GM12864 (cell line): ENCODE measurements around the gene PLEKHH3.

Experiments
- DNase-seq: peaks from one replicate; pipeline ENCODE4 v3.0.0-alpha.2; 2011; ENCODE audit warnings: low read depth
- H3K4me3 ChIP-seq: 2 replicates; pipeline ENCODE4 v1.5.1; 2011; ENCODE audit warnings: mild to moderate bottlenecking, low read depth, low read length, control low read depth
- TF ChIP-seq, protein P1 (sequence below): IDR thresholded peaks from 2 replicates; pipeline ENCODE4 v1.5.1; 2011; ENCODE audit warnings: low read depth, mild to moderate bottlenecking, moderate library complexity, low read length, control low read depth, inconsistent platforms; ENCODE audit errors: missing control alignments

PLEKHH3 gene

DNA sequence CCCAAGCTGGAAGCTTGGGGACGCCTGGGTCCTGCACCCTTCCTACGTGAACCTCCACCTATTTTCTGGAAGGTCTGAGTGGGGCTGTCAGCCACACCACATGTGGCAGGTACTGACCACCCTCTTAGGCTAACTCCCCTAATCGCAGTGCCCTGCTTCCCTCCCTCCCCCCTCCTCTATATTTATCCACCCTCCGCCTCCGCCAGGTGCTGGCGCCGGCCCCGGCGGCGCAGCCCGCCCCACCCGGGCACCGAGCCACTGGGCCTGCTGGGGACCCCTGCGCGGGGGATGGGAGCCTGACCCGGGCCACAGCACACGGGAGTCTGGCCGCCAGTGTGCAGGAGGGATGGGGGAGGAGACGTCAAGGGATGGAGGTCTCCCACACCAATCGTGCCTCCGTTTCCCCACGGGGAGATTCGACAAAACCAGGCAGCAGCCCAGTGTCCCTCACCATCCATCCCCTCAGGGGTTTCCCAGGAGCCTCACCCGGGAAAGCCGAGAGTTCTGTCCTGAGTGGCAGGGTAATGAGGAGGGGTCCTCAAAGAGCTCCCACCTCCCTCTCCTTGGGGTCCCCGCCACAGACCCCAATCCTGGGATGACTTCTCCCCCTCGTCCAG is 1.3 kb downstream of the PLEKHH3 start:
- no peak for DNase-seq
- TF ChIP-seq, protein P1, sequence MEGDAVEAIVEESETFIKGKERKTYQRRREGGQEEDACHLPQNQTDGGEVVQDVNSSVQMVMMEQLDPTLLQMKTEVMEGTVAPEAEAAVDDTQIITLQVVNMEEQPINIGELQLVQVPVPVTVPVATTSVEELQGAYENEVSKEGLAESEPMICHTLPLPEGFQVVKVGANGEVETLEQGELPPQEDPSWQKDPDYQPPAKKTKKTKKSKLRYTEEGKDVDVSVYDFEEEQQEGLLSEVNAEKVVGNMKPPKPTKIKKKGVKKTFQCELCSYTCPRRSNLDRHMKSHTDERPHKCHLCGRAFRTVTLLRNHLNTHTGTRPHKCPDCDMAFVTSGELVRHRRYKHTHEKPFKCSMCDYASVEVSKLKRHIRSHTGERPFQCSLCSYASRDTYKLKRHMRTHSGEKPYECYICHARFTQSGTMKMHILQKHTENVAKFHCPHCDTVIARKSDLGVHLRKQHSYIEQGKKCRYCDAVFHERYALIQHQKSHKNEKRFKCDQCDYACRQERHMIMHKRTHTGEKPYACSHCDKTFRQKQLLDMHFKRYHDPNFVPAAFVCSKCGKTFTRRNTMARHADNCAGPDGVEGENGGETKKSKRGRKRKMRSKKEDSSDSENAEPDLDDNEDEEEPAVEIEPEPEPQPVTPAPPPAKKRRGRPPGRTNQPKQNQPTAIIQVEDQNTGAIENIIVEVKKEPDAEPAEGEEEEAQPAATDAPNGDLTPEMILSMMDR, result no peak
- peak overlapping the region; percentile 99 for H3K4me3 ChIP-seq

DNA sequence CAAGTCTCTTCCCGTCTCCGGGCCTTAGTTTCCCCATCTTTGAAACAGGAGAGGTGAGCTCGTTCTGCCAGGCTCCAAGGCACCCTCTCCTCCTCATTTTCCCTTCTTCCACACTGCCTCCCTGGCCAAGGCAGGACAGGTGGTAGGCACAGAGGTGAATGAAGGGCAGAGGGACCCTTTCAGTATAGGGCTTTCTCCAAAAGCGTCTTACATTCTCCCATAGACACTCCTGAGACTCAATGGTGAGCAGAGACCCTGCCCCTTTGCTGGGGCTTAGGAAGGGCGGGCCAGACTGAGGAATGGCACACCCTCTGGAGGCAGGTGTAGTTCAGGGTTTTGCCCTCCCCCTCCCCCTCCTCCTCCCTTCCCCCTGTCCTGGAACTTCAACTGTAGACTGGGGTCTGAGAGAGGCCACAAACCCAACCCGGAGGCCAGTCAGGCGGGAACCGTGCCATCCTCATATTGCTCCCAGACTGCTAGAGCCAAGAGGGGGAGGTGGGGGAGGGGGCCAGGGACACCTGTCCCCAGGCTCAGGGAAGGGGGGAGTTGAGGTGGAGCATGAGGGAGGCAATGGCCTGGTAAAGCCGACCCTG is 1.9 kb downstream of the PLEKHH3 start:
- peak overlapping the region; percentile 99 for H3K4me3 ChIP-seq
- no peak for DNase-seq
- TF ChIP-seq, protein P1, result no peak

DNA sequence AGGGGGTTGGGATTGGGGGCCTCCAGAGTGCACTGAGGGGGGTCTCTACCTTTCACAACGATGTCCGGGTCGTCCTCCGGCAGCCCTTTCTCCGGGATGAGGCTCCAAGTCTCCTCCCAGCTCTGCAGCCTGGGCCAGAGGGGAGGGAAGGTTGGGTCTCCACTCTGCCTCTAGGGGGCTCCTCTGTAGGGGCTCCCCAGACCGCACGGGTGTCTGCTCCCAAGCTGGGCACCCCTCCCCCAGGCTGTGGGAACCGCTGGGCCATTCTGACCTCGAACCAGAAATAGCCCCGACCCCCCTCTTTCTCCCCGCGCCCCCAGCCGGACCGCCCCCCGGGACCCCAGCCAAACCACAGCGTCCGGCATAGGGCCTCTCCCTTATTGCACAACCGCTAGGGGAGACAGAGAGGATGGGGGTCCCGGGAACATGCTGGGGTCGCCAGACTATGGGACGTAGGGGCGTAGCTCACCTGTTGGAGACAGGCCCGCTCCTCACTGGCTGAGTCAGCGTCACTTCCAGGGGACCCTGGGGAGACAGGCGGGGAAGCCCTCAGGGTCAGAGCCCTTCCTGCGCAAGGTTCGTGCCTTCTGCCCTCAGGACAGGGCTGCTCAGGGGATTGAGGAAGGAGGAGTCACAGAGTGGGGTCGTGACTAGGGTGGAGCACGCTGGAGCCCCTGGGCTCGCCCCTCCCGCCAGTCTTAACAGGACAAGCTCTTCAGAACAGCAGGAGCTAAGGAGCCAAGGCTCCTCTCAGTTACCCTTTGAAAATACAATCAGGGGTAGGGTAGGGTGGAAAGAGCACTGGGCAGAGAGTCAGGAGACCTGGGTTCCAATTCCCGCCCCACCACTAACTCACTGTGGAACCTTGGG is 2.7 kb downstream of the PLEKHH3 start:
- TF ChIP-seq, protein P1, result peak; percentile 82
- DNase-seq, result no peak
- peak overlapping the region; percentile 99 for H3K4me3 ChIP-seq

DNA sequence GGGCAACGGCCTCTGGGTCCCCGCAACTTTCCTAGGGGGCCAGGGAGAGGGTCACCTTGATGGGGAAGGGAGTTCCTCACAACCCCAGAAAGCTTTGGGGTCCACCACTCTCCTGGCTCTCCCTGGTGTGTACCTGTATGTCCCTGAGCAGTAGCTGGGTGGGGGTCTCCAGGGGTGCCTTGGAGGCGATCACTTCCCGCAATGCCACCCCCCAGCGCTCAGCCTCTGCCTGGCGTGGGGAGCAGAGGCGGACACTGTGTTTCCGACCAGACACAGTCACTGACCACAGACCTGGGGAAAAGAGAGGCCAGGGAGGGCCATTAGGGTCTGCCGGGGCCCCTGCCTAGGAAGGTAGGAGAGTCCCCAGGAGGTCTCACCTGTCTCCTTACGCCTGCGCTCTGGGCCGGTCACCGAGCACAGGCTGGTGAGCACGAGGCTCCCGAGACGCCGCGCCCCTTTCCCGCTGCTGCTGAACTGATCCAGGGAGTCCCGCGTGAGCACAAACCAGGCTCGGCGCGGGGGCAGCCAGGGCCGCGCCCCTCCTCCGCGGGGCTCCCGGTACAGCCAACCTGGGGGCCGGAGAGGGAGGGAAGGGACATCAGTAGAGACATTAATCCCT is 3.4 kb downstream of the PLEKHH3 start:
- TF ChIP-seq, protein P1, result no peak
- no peak for DNase-seq
- H3K4me3 ChIP-seq, result peak overlapping the region; percentile 99

DNA sequence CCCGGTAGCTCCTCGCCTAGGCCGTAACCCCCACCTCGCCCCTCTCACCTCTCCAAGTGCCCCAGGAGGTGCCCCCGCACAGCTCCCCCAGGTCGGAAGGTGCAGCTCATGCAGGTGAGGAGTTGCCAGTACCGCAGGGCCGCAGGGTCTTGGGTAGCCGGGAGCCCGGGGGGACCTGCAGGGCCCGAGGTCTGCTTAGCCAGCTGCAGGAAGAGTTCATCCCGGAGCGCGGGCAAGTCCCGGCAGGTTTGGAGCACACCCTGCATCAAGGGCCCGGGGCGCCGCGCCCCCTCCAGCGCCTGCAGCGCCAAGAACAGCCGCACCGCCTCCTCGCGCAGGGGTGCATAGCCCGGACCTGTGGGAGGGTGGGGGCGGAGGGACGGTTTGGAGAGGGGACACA is 4.8 kb downstream of the PLEKHH3 start:
- DNase-seq, result no peak
- TF ChIP-seq, protein P1, result no peak
- H3K4me3 ChIP-seq, result no peak overlapping the region

DNA sequence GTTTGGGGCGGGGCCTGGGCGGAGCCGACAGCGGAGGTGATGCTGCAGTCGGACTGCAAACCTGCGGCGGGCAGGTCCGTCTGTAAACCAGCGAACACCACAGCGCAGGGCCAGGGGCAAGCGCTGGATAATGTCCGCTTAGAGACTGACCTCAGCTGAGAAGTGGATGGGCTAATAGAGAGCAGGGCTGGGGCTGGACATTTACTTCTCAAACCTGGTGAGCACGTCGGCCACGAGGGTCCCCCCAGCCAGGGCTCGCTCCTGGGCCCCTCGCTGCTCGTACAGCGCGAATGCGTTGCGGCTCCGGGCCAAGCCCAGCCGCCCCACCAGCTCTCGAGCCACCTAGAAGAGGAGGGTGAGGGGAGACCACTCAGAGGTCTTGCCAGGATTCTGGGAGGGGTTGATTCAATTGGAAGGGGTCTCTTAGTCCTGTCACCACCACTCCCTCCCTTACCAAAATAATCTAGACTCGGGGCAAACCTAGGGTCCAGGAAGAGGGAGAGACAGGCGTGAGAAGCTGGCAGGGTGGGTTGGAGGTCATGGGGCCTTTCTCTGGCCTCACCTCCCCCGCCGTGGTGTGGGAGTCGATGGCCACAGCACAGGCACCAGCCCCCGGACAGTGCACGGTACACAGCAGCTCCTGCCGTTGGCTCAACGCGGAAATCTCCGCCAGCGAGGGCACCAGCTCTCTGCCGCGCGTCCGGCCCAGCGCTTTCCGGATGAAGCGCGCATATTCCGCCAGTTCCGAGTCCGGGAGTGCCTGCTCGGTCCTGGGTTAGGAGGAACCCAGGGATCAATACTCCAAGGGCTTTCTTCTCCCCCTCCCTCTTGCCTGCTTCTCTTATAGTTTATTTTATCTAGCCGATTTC is 5.8 kb downstream of the PLEKHH3 start:
- H3K4me3 ChIP-seq, result no peak overlapping the region
- TF ChIP-seq, protein P1, result no peak
- DNase-seq, result no peak
